K562 treated with DMSO at 1 percent for 4 hours (cell line): ENCODE measurements around the gene IL15. TPM values are rescaled to one million over a fixed set of nuclear protein-coding genes. Genes with fewer than 3 reads are reported as not detected.

Experiments
- total RNA-seq: library from RNA; unstranded; fragments of 300-600 nt; gene quantifications from 2 replicates; pipeline ENCODE4 v1.2.3, GENCODE V29; 2022; ENCODE audit not compliant: insufficient read depth

IL15 gene, protein sequence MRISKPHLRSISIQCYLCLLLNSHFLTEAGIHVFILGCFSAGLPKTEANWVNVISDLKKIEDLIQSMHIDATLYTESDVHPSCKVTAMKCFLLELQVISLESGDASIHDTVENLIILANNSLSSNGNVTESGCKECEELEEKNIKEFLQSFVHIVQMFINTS
- total RNA-seq = not detected in 2 replicates

DNA sequence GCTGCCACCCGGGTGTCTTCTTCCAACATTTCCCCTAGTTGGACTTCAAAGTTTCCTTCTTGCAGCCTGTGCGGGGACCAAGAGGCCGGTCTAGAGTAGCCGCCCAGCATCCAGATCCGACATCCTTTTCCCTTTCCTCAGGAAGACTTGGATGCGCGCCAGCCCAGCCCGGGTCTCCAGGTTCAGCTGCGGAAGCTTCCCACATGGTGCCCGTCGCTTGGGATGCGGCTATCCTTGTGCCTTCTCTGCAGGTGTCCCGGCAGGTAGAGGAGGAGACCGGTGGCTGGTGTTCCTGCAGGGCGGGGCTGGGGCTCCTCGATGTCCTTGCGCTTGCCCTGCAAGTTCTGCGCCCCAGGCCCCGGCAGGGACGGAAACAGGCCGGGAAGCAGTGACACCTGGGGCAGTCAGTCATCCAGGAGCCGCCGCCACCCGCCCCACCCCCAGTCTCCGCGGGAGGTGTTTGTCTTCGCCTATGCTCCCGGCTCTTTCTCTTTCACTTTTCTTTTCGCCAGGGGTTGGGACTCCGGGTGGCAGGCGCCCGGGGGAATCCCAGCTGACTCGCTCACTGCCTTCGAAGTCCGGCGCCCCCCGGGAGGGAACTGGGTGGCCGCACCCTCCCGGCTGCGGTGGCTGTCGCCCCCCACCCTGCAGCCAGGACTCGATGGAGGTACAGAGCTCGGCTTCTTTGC lies at the start of gene IL15:
TSS of gene IL15 (plus strand) at position 502 of the 689 bp plus-strand sequence. CDS start 82,882 bp downstream, outside the sequence.

